HG03060 (cell line): Measurements from ENCODE around the gene PIBF1.
"Not testable (repeated sequence)": the region's sequence is repeated elsewhere in the genome, so short reads cannot be mapped to it uniquely, and the experiment has no call there.

ENCODE experiments used
- ATAC-seq: cut with Tn5 transposase; IDR thresholded peaks from one replicate; pipeline ENCODE4 v1.9.1; 2021; ENCODE audit warnings: low read depth, moderate number of reproducible peaks; ENCODE audit not compliant: unreplicated experiment

The PIBF1 gene, protein sequence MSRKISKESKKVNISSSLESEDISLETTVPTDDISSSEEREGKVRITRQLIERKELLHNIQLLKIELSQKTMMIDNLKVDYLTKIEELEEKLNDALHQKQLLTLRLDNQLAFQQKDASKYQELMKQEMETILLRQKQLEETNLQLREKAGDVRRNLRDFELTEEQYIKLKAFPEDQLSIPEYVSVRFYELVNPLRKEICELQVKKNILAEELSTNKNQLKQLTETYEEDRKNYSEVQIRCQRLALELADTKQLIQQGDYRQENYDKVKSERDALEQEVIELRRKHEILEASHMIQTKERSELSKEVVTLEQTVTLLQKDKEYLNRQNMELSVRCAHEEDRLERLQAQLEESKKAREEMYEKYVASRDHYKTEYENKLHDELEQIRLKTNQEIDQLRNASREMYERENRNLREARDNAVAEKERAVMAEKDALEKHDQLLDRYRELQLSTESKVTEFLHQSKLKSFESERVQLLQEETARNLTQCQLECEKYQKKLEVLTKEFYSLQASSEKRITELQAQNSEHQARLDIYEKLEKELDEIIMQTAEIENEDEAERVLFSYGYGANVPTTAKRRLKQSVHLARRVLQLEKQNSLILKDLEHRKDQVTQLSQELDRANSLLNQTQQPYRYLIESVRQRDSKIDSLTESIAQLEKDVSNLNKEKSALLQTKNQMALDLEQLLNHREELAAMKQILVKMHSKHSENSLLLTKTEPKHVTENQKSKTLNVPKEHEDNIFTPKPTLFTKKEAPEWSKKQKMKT

DNA sequence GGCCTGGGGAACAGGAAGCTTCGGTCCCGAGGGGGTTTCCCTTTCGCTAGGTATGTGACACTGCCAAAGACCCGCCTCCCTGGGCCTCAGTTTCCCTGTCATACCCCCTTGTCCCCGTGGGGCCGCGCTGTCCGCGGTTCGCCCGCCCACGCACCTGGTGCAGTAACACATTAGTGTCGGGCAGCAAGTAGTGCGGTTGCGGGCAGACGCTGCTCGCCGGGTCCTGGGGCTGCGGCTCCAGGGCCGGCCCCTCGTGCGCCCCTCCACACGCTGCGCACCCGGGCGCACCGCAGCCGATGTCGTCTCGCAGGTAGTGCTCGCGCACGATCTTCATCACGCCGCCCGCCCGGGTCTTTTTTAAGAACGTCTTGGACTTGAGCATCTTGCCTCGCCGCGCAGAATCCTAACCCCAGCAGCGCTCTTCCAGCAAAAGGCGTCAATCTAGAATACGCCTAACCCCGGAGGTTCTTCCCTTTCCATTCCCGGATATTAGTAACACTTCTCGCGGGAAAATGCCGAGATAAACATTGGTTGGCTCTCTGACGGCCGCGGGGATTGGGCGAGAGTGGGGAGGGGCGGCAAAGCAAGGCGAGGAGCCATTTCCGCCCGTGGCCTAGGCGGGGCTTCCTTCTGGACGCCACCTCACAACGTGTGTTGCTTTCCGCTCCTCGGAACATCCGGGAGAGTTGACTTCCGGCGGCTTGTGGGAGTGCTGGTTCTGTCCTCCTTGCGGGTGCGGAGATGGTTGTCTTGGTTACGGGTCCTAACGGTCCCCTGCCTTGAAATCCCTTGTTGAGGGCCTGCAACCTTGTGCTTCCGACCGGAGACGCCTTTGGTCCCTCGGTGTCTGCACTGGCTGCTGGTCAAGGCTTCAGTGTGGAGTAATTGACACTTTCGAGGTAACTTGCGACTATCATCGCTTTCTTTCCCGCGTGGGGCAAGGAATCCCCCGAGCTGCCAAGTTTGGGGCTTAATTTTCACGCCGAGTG lies at the start of gene PIBF1, which contains the start of gene DIS3:
Gene PIBF1, plus strand, starts transcription at position 683 of the 989 bp plus-strand sequence. CDS start 1,337 bp downstream, outside the sequence.
Gene DIS3, minus strand, starts transcription at position 450 of the 989 bp plus-strand sequence. Its CDS starts 68 bp downstream, at position 382.
- ATAC-seq, result peak; percentile 97

DNA sequence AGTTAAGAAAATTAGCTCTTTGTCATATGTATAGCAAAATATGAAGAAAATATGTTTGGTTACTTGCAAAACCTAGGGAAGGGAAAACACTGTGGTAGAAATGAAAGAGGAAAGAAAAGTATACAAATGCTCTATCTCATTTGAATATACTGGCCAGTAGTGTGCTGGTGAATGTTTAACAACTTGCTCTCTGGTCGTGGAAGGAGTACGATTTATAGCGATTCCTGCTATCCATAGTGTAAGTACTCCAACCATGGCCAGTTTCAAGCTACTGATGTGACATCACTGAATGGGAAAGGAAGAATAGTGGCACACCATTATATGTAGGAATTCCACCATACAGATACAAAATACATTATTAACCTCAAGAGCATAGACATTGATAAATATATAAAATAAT lies 44.9 kb upstream of the PIBF1 start:
- no peak for ATAC-seq

DNA sequence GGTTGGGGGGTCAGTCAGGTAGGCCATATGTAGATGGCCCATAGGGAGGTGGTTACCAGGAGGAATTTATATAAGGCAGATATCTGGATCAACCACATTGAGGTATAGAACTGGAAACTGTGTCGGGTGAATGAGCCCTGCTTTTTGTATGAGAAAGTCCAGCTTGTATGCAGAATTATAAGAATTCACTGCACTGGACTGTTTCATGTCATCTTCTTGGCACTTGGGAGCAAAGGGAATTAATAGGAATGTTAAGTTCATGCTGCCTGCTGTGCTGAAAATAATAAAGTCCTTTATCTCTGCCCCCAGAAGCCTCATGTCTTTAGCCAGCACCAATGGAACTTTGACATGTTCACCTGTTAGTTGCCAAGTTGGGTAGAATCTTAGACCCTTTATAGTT lies 41.9 kb upstream of the PIBF1 start:
- ATAC-seq, result no peak

DNA sequence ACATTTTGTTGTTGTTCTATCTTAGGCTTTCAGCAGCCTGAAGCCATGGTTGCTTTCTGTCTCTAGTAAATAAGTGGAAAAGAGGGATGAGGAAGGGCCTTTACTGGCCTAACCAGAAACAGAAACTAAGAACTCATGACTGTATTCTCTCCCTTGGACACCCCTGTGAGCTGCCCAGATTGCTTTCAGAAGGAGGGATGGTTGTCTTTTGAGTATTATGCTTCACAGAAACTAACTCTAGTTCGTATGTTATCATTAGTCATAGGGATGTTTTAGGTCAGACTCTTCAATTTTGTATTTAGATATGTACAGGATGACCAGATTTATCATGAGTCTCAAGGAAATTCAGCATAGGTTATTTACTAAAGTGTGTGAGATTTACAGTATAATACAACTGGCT lies 36.7 kb upstream of the PIBF1 start:
- ATAC-seq, result peak; percentile 42

DNA sequence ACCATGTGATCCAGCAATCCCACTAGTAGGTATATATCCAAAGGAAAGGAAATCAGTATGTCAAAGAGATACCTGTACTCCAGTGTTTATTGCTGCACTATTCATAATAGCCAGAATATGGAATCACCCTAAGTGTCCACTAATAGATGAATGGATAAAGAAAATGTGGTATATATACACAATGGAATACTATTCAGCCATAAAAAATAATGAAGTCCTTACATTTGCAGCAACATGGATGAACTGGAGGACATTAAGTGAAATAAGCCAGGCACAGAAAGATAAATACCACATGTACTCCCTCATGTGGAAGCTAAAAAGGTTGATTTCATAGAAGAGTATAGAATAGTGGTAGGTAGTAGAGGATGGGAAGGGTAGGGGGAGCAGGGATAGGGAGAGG lies 30.7 kb upstream of the PIBF1 start:
- ATAC-seq, result no peak

DNA sequence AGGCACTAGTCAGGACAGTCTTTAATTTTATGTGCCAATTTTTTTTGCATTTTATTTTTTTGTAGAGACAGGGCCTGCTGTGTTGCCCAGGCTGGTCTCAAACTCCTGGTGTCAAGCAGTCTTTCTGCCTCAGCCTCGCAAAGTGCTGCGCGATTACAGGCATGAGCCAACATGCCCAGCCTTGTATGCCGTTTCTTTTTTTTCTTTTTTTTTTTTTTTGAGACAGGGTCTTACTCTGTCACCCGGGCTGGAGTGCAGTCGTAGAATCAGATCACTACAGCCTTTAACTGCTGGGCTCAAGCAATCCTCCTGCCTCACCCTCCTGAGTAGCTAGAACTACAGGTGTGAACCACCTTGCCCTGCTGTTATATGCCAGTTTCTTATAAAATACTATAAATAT lies 27.8 kb upstream of the PIBF1 start:
- no peak for ATAC-seq

DNA sequence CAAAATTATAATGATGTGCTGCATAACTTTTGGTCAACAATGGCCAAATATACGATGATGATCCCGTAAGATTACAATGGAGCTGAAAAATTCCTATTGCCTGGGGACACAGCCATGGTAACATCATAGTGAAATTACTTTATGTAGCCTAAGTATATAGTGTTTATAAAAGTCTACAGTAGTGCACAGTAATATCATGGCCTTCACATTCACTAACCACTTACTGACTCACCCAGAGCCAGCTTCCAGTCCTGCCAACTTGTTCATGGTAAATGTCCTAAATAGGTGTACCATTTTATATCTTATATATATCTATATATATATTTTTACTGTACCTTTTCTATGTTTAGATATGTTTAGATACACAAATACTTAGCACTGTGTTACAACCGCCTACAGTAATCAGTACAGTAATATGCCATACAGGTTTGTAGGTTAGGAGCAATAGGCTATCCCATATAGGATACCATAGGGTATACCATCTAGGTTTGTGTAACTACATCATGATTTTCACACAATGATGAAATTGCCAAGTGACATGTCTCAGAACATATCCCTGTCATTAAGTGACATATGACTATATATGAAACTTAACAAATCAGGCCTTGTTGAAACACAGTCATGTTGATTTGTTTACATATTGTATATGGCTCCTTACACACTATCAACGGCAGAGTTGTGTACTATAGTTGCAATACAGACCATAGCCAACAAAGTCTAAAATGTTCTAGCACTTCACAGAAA lies 24.0 kb upstream of the PIBF1 start:
- ATAC-seq, result no peak

DNA sequence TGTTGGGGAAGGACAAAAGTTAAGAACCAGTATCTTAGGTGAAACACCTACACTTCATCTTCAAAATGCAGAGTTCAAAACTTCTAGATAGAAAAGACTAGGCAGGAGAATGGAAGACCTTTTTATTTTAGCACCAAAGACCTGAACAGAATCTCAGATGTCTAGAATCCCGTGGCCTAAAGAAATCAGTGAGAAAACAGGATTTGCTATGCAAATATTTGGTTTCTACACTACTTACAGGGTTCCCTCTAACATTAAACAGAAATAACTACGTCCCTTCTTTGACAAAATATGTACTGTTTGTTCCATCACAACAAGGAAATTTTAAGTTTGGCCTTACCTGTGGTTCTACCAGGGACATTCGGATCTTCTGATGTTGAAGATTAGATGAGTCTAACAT lies 21.7 kb upstream of the PIBF1 start:
- ATAC-seq, result no peak

DNA sequence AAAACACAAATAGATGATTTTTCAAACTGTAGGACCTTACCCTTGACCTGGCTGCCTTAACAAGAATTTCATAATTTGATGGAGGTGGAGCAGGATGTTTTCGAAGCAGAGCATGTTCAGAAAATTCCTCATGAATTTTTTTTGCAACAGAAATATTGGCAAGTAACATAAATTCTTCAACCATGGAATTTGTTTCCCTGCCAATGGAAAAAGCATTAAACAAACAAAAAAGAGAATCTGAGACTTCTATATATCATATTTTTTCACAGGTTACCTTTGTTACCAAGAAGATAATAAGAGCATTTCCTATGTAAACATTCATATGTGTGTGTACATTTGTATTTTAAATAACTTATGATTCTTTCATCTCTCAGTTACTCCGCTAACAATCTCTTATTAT lies 18.5 kb upstream of the PIBF1 start:
- no peak for ATAC-seq

DNA sequence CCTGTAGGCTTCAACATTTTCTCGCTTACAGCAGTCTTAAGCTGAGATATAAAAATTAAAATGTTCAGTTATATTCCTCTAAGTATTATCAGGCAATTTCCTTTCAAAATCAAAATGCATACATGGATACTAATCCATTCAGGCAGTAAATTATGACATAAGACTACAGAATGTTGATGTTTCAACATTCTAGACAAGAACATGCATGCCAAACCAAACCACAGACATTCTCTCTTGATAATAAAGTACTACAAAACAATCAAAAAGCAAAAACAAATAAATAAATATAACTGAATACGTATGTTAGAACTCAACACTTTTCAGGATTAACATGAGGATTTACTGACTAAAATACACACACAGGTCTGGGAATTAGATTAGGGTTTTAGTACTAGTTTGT lies 7.9 kb upstream of the PIBF1 start:
- no peak for ATAC-seq

DNA sequence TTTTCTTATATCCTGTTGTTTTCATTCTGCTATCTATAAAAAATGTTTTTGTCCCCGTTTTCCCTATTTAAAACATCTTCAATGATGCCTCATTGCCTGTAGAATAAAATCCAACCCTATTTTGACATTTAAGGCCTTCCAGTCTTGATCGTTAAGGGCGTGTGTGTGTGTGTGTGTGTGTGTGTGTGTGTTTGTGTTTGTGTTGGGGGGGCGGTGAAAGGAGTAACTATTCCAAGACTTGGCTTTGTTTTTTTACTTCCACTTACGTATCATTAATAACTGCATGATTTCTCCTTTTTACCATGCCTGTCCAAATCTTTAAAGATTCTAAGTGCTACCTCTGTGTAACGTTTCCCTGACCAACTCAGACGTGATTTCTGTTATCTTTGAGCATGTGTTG lies 784 bp downstream of the PIBF1 start:
- no peak for ATAC-seq

DNA sequence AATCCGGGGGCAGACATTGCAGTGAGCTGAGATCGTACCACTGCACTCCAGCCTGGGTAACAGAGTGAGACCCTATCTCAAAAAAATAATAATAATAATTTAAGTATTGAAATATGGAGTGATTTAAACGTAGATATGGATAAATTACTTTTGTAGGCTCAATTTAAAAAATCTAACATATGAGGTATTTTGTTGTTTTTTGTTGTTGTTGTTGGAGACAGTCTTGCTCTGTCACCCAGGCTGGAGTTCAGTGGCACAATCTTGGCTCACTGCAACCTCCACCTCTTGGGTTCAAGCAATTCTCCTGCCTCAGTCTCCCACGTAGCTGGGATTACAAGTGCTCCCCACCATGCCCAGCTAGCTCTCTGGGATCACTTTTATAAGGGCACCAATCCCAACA lies 2.7 kb downstream of the PIBF1 start:
- ATAC-seq, result not testable (repeated sequence)

DNA sequence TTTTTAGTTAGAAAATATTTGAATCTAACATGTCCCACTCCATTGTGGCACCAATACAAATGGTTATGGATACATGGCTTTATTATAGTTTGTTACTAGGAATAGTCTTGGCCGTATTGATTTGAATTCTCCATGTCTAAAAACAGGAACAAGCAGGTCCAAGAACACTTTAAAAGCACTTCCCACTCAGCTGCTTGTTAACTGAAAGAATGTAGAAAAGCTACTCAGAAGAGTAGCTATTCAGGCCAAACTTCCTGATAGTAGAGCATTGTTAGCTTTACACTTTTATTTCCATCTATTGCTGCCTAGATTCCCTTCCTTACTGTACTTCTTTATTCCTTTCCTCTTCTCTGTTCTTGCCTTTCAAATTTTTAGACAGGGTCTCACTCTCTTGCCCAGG lies 6.9 kb downstream of the PIBF1 start:
- ATAC-seq, result no peak

DNA sequence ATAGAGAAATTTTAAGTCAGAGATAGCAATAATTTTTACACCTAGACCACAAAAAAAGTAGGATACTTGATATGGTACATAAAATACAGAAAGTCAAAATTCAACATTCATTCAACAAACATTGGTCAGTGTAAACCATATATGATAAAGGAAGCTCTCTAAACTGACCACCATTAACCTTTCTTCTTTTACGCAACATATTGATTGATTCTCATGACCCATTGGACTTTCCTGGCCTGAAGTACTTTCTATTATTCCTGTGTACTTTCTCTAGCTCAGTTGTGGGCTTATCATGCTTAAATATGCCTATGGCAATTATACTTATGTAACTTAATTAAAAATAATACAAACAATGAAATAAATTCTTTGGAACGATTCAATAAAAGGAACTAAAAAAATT lies 10.7 kb downstream of the PIBF1 start:
- ATAC-seq, result no peak

DNA sequence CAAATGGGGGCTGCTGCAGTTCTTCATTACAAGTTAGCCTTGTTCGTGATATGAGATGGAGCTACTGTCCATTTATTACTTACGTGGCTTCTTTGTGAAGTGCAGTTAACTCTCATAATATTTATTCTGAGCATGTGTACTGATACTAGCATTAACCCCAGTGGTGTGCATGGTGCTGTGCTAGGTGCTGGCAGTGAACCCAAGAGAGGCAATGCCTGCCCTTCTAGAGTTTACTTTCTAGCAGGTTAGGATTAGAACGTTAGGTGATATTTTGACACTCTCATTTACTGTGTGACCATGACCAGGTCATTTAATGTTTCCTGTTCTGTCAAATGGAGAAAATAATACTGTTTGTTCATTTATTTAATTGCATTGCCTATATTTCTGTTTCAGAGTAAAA lies 16.9 kb downstream of the PIBF1 start:
- no peak for ATAC-seq

DNA sequence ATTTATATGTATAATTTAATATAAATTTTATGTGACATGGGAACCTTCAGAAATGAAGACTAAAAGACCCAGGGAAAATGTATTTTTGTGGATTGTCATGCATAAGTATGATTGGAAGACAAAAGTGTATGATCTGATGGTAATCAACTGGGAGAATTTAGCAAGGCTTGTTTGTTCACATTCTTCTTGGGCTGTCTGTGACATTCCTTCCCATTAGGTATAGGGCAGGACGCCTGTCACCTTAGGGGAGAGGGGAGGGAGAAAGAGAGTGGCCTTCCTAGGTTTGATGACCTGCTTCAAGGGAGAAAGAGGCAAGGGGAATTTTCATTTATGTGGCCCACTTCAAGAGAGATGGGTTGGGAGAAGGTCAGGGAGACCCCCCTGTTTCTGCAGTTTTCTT lies 22.4 kb downstream of the PIBF1 start:
- ATAC-seq, result no peak

DNA sequence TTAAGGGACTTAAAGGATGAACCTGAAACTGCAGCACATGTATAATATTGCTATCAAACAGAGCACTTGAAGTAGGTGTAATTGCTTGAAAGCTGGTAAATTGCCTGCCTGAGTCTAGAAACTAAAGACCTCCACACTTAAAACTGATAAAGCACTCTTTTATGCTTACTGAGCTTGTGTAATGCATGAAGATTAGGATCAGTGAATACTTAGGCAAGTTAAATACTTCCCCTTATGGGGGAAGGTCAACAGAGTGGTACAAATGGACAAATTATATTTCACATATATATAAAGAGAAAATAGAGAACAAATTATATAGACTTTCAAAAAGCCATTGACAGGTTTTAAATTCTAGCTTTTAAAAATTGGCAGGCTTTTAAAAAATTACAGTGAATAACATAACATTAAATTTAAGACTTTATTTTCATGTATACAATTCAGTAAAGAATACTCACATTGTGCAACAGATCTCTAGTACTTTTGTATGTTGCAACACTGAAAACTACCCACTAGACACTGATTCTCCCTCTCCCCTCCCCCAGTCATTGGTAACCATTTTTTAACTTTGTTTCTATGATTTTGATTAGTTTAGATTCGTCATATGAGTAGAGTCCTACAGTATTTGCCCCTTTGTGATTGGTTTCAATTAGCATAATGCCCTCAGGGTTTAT lies 23.9 kb downstream of the PIBF1 start:
- no peak for ATAC-seq

DNA sequence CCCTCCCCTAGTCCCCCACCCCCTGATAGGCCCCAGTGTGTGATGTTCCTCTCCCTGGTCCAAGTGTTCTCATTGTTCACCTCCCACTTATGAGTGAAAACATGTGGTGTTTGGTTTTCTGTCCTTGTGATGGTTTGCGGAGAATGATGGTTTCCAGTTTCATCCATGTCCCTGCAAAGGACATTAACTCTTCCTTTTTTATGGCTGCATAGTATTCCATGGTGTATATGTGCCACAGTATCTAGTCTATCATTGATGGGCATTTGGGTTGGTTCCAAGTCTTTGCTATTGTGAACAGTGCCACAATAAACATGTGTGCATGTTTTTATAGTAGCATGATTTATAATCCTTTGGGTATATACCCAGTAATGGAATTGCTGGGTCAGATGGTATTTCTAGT lies 24.6 kb downstream of the PIBF1 start:
- not testable (repeated sequence) for ATAC-seq

DNA sequence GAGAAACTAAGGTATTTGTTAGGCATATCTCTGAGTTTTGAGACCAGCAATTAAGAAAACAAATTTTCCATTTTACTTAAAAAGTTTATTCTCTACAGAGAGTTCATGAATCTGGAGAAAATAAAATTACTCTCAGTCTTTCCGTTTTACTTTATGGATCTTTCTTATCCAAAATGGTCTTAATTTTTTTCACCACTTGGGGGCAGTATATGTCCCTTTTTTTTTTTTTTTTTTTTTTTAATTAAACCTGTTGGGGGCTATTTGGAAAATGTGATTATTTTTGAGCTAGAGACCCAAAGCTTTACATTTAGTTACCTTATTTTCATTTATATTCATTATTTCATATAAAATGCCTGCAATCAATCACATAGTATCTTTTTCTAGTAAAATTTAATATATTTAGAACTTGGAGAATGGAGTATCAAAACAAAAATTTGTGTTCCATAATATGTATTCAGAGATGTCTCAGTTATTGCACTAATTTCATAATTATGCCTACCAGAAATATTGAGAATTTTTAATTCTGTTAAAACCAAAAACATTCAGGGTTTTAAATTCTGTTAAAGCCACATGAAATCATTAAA lies 27.1 kb downstream of the PIBF1 start:
- ATAC-seq, result no peak
